GM19238 (cell line): ENCODE measurements around the gene PLBD2.

ENCODE experiments used
- DNase-seq: peaks from one replicate; pipeline ENCODE4 v3.0.0; 2011; ENCODE audit warnings: low spot score; ENCODE audit not compliant: insufficient read length

Gene PLBD2

DNA sequence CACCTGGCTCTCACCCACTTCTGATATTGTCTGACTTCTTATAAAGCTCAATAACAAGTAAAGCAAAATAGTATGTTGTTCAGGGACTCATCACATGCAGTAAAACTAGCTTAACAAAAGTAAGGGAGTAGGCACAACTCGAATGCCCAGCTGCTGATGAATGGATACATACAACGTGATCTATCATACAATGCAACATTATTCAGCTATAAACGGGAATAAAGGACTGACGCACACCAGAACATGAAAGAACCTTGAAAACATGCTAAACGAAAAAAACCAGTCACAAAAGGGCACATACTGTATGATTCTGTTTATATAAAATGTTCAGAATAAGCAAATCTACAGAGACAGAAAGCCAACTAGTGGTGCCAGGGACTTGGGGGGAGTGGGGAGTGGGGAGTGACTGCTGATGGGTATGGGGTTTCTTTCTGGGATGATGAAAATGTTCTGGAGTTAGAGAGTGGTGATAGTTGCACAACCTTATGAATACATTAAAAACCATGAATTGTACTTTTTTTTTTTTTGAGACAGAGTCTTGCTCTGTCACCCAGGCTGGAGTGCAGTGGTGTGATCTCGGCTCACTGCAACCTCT lies 11.1 kb downstream of the PLBD2 start:
- DNase-seq, result no peak

DNA sequence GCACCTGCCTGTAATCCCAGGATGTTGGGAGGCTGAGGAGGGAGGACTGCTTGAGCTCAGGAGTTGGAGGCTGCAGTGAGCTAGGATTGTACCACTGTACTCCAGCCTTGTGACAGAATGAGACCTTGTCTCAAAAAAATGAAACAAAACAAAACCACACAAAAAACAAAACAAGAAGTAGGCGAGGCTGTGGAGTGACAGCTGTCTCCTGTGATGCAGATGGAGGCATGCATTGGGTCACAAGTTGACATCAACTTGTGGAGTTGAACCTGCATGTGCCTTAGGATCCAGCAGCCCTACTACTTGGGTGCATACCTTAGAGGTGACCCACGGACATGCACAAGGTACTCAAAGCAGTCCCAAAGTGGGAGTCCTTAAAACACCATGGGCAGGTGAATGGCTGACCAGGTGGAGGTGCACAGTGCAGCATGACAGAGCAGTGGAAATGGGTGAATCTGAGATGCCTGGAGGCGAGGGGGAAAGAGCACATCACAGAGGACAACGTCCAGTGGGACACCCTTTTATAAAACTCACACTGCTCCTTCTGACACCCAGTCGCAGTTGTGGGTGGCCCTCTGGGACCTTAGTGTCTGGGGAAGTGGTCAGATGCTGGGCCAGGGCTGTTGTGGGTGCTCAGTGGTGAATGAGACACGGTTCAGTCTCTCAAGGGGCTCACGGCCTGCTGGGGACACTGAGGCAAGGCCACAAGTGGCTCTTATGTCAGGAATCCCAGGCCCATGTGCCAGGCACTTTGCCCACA lies 12.7 kb downstream of the PLBD2 start:
- DNase-seq, result no peak

DNA sequence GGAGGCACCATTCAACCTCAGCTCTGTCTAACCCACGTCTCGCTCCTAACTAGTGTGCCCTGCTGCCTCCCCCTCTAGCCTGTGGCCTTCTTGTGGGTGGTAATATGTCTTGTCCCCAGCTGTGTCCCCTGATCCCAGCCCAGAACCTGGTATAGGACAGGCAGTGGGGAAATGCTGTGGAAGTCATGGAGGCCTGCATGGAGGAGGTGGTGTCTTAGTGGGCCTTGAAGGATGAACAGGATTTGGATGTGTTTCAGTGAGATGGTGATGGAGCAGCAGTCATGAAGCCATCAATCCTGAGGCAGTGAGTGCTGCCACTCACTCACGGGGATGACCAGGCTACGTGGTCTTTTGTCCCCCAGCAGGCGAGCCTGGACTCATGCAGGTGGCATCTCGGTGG lies 13.4 kb downstream of the PLBD2 start:
- no peak for DNase-seq

DNA sequence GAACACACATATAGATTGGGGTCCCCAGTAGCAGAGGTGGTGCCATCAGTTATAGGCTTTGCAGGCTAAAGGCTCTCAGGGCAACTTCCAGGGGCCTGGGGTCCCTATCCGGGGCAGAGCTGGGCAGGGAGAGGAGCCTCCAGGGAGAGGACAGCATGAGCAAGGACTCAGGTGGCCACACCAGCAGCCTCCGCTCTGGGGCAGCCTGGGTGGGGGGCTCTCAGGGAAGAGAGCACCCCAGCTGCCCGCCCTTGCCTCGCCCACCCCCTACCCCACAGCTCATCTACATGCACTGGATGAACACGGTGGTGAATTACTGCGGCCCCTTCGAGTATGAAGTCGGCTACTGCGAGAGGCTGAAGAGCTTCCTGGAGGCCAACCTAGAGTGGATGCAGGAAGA lies 14.0 kb downstream of the PLBD2 start:
- DNase-seq, result no peak

DNA sequence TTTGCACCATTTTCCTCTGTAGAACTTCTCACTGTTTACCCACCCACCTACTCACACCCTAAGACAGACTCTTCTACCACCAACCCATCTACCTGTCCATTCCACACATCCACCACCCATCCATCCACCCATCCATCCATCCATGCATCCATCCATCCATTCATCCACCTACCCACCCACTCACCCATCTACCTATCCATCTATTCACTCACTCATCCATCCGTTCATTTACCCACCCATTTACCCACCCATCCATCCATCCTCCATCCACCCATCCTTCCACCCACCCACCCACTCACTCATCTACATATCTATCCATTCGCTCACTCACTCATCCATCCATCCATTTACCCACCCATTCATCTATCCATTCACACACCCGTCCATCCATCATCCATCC lies 15.1 kb downstream of the PLBD2 start:
- no peak for DNase-seq

DNA sequence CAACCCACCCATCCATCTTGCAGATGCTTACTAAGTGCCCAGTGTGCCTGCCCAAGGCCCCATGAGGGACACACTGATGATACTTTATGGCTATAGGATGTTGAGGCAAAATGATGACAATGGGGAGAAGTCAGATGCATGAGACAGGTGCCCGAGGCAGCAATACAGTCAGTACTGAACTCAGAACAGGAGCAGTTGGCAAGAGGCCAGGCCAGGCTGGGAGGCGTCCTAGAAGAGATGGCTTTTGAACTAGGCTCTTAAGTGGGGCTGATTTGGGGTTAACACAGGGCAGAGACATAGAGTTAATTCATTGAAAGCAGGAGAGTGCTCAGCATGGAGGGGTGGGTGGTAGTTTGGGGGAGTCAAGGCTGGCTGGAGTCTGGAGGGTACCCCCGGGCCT lies 15.6 kb downstream of the PLBD2 start:
- no peak for DNase-seq

DNA sequence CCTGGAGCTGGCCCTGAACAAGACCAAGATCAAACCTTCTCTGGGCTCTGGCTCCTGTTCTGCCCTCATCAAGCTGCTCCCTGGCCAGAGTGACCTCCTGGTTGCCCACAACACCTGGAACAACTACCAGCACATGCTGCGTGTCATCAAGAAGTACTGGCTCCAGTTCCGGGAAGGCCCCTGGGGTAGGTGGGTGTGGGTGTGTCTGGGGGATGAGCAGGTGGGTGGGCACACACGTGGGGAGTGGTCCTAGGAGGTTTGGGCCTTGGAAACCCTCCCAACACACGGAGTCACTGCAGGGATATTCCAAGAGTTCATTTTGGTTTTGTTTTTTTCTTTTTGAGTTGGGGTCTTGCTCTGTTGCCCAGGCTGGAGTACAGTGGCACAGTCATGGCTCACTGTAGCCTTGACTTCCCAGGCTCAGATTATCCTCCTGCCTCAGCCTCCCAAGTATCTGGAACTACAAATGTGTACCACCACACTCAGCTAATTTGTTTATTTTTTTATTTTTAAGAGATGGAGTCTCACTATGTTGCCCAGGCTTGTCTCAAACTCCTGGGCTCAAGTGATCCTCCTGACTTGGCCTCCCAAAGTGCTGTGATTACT lies 16.5 kb downstream of the PLBD2 start:
- no peak for DNase-seq

DNA sequence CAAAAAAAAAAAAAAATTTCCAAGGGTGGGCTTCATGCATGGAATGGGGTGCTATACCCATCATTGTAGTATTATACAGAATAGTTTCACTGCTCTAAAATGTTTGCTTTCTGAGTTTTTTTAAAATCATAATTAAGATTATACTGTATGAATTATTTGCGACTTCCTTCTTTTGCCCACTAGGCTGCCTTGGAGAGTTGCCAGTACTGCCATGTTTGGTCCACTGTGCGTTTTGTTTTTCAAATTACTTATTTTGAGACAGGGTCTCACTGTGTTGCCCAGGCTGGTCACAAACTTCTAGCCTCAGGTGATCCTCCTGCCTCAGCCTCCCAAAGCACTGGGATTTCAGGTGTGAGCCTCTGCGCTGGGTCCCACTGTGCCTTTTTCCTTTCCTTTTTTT lies 19.9 kb downstream of the PLBD2 start:
- no peak for DNase-seq

DNA sequence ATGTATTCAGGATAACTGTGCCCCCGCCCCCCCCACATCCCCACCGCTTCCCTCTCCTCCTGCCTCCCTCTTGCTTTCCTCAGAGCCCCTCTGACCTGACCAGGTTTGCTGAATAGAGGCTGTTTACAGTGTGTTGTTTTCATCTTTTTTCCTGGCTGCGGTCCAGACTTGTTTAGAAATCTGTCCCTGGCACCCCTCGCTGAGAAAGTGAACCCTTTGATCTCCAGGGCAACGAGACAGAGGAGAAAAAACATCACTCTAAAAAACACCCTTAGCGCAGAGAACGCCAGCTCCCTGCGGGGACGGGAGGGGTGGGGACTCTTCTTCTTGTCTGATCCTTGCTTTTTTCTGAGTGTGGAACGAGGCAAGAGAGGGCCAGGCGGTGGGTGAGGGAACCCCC lies 22.8 kb downstream of the PLBD2 start:
- DNase-seq, result no peak

DNA sequence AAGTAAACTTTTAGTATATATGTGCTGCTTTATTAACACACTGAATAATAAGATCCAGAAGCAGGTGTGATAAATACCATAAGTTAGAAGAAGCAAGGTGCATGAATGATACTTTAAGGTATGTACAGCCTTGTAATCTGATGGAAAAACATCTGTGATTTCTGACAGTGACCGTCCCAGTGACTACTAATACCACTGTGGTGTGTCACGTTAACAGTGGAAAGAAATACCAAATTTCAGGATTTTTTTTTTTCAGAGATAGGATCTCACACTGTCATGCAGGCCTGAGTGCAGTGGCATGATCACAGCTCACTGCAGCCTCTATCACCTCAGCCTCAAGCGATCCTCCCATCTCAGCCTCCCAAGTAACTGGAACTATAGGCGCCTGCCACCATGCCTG lies 23.8 kb downstream of the PLBD2 start:
- no peak for DNase-seq

DNA sequence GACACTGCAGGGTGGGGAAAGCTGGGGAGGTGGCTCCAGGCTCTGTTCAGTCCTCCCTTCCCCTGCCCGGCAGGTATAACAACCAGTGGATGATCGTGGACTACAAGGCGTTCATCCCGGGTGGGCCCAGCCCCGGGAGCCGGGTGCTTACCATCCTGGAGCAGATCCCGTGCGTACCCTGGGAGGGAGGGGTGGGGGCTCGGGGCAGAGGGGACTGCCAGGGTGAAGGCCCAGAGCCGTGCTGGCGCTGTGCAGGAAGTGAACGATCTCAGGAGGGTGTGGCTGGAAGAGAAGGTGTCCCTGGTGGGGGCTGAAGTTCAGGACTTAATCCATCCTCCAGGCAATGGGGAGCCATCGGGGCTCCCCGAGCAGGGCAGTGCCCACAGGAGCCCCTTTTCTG lies 26.4 kb downstream of the PLBD2 start:
- no peak for DNase-seq

DNA sequence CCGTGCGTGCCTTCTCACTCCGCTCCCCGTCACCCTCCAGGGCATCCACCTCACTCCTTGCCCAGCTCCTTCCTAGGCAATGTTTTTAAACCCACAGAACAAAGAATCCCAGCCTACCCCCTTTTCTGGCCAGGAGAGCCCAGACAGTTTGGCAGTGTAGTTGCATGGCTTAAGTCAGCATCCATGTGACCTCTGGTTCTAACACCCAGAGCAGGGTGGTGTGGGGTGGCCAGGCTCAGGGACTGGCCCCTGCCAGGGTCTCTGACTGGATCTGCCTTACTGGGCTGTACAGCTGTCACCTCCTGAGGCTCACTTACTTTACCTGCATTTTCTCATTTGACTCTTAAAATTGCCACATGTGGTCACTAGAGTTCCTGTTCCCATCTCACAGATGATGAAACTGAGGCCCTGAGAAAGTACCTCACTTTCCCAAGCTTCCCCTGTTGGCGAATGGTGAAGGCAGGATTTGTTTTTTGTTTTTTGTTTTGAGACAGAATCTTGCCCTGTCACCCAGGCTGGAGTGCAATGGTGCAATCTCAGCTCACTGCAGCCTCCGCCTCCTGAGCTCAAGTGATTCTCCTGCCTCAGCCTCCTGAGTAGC lies 27.0 kb downstream of the PLBD2 start:
- no peak for DNase-seq

DNA sequence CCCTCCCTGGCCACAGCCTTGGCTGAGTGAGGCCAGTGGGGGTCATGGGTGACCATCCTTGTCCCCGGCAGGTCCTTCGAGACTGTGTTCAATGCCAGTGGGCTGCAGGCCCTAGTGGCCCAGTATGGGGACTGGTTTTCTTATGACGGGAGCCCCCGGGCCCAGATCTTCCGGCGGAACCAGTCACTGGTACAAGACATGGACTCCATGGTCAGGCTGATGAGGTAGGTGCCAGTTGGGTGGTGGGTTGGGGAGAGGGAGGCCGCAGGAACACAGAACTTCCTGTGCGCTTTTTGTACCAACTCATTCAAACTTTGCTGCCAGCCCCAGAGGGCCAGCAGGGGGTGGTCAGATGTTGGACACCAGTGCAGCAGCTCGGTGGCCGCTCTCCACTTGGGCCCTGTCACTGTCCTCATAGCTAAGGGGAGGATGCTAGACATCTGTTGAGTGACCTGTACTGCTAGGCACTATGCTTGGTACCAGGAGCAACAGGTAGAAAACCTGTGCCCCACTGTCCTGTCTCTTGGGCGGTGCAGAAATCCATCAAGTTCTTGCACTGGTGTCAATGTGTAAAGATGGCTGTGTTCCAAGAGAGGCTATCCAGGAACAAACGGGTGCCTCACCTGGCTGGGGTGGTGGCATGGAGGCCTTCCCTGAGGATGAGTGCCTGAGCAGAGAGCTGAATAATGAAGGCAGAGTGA lies 28.6 kb downstream of the PLBD2 start:
- no peak for DNase-seq

DNA sequence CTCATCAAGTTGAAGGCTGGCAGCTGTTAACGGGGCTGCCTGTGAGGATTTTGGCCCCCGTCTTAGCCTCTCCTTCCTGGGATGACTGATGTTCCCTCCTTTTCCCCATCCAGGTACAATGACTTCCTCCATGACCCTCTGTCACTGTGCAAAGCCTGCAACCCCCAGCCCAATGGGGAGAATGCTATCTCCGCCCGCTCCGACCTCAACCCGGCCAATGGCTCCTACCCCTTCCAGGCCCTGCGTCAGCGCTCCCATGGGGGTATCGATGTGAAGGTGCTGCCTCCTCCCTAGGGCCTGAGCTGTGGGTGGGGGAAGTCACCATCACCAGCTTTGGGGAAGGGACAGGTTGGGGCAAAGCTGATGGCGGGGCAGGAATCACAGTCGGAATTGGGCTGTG lies 29.2 kb downstream of the PLBD2 start:
- no peak for DNase-seq

DNA sequence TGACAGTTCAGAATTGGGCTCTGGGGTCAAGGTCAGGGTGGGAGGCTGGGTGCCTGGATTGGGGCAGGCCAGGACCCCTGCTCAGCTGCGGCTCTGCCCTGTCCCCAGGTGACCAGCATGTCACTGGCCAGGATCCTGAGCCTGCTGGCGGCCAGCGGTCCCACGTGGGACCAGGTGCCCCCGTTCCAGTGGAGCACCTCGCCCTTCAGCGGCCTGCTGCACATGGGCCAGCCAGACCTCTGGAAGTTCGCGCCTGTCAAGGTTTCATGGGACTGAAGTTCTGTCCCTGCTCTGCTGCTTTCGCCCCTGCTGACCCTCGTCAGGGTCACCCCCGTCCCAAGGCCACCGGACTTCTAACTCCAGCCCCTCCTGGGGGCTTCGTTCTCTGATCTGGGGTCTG lies 30.0 kb downstream of the PLBD2 start:
- no peak for DNase-seq

DNA sequence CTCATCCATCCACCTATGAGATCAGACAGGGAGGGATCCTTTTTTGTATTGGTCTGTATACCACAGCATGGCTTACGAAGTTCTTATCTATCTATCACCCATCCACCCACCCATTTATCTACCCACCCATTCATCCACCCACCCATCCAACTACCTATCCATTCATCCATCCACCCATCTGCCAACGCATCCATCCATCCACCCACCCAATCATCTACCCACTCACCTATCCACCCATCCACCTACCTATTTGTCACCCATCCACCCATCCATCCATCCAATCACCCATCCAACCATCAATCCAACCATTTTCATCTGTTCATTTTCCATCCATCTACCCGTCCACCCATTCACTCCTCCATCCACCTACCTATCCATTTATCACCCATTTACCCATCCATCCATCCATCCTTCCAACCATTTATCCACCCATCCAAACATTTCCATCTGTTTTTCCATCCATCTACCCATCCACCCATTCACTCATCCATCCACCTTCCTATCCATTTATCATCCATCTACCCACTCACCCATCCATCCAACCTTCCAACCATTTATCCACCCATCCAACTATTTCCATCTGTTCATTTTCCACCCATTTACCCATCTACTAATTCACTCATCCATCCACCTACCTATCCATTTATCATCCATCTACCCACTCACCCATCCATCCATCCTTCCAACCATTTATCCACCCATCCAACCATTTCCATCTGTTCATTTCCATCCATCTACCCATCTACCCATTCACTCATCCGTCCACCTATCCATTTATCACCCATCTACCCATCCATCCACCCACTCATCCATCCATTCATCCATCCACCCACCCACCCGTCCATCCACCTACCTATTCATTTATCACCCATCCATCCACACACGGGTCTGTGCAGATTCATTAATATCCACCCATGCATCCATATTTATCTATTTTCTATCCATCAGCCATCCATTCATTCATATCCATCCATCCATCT lies 32.0 kb downstream of the PLBD2 start:
- no peak for DNase-seq

DNA sequence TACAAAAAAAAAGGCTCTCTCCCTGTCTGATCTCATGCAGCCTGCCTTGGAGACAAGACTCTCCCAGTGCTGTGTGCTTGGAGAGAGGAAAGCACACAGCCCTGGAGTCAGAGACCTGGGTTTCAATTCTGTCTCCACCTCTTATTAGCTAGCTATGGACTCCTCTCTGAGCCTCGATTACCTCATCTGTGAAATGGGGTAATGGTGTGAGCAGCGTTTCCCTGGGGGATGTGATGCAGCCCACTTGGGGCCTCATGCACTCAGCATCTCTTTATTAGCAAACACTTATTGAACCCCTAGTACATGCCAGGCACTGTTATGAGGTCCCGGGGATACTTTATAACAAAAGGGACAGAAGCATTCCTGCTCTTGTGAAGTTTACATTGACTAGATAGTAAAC lies 32.8 kb downstream of the PLBD2 start:
- DNase-seq, result no peak

DNA sequence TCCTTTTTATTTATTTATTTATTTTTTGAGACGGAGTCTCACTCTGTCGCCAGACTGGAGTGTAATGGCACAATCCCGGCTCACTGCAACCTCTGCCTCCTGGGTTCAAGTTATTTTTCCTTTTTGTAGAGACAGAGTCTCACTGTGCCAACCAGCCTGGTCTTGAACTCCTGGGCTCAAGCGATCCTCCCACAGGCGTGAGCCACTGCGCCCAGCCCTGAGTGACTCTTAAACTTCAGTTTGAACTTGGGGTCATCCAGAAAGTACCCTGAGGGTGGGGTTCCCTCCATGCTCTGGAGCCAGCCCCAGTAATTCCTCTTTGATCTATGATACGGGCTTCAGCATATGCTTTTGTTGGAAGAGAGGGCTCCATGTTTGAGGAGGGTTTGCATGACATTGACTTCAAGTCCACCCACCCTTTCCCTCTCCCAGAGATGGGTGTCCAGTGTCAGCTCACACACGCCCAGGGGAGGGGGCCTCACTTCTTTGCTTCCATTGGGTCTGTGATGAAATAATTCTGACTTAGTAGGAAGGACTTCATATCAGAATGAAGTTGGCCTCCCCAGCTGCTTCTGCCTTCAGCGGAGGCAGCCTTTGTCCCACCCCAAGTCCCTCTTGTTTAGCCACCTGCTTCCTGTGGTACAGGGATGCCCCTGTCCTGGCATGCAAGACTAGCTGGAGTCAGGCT lies 33.4 kb downstream of the PLBD2 start:
- DNase-seq, result no peak

DNA sequence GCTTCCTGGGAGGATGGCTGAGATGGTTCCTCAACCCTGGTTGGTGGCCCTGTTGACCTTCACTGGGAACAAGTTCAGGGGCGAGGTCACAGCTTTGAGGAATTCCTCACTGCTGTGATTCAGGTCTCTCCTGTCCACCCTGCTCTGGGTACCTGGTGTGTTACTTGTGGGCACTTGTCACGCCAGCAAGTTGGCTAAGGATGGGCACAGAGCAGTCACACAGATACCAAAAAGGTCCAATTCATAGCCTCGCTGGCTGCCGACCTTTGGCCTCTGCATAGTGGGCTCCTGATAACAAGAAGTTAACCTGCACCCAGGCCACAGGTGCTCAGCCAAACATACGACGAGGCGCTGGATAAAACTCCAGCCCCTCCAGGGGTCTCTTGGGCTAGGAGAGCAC lies 34.1 kb downstream of the PLBD2 start:
- no peak for DNase-seq

DNA sequence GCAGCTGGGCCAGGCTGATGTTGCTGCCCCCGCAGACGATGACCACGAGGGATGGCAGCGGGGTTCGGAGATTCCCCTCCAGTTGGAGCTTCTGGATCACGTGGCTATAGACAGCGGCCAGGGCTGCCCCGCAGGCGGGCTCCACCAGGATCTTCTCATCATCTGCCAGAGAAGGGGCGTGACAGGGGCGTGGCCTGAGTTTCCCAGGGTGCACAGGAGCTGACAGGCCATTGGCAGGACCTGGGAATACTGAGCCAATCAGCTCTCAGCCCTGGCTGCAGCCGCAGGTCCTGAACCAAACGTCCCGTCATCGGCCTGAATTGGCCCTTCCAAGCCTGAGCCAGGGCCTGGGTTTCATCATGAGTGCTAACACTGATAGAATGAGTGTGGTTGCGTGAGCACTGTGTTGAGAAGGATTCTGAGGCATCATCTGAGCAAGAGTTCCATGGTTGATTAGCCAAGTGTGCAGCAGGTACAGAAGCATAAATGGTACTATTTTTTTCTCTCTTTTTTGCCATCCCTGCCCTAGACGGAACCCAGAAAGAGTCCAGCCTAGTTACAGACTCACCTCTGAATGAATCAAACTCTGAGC lies 34.7 kb downstream of the PLBD2 start:
- DNase-seq, result no peak
